SK-N-SH (cell line): ENCODE measurements around the gene NDST4.

ENCODE experiments used
- CTCF ChIP-seq: fragments of 200-600 bp; sonication (generic); IDR thresholded peaks from 2 replicates; pipeline ENCODE4 v1.6.1; 2017; ENCODE audit warnings: antibody characterized with exemption, mild to moderate bottlenecking, moderate library complexity
- ELF1 ChIP-seq: IDR thresholded peaks from 2 replicates; pipeline ENCODE4 v1.4.0; 2012
- FOSL2 ChIP-seq: IDR thresholded peaks from 2 replicates; pipeline ENCODE4 v1.4.0; 2012; ENCODE audit warnings: low read depth, mild to moderate bottlenecking, moderate library complexity, borderline replicate concordance
- JUND ChIP-seq: IDR thresholded peaks from 2 replicates; pipeline ENCODE4 v1.4.0; 2012
- POLR2AphosphoS5 ChIP-seq: IDR thresholded peaks from 2 replicates; pipeline ENCODE4 v1.6.1; 2012; ENCODE audit warnings: low read depth, low read length
- RAD21 ChIP-seq: IDR thresholded peaks from 2 replicates; pipeline ENCODE4 v1.6.1; 2012; ENCODE audit warnings: mild to moderate bottlenecking, low read length
- REST ChIP-seq: IDR thresholded peaks from 2 replicates; pipeline ENCODE4 v1.6.1; 2012; ENCODE audit warnings: mild to moderate bottlenecking, low read depth, low read length, moderate library complexity
- TAF1 ChIP-seq: IDR thresholded peaks from 2 replicates; pipeline ENCODE4 v1.6.1; 2012; ENCODE audit warnings: low read depth, mild to moderate bottlenecking, low read length, moderate library complexity, borderline replicate concordance
- TCF12 ChIP-seq: IDR thresholded peaks from 2 replicates; pipeline ENCODE4 v1.4.0; 2012
- TEAD4 ChIP-seq: IDR thresholded peaks from 2 replicates; pipeline ENCODE4 v1.4.0; 2012; ENCODE audit warnings: mild to moderate bottlenecking, borderline replicate concordance; ENCODE audit not compliant: insufficient read depth

GRCh38 chr4:114927881-114928280 is 185.5 kb downstream of the NDST4 start:
- no peak for TF ChIP-seq TAF1
- no peak for TF ChIP-seq JUND
- no peak for TF ChIP-seq FOSL2
- no peak for TF ChIP-seq CTCF
- no peak for TF ChIP-seq REST
- no peak for TF ChIP-seq ELF1
- no peak for TF ChIP-seq TEAD4
- no peak for TF ChIP-seq RAD21
- no peak for TF ChIP-seq POLR2AphosphoS5
- TF ChIP-seq TCF12: no peak
